ENCODE results near the gene NOD2. TPM values are rescaled to one million over a fixed set of nuclear protein-coding genes. Genes with fewer than 3 reads are reported as not detected.

NOD2 gene
- polyA plus RNA-seq, 4 donors: 0.34 to 0.54 (median 0.46) TPM

- DNase-seq (ENCODE audit: low read depth in 4 of 4, low spot score in 3 of 4): no peak
Measured at GRCh38 chr16:50668368-50669008, 24.9 kb upstream of the NOD2 start.

GRCh38 chr16:50669741-50670140 is 23.7 kb upstream of the NOD2 start:
- no peak for DNase-seq (ENCODE audit: low read depth in 4 of 4, low spot score in 3 of 4)

- DNase-seq (ENCODE audit: low read depth in 4 of 4, low spot score in 3 of 4): no peak
Measured at GRCh38 chr16:50670476-50670875, 22.9 kb upstream of the NOD2 start.

- DNase-seq (ENCODE audit: low read depth in 4 of 4, low spot score in 3 of 4): no peak
Measured at GRCh38 chr16:50671644-50672260, 21.7 kb upstream of the NOD2 start.

- no peak for DNase-seq (ENCODE audit: low read depth in 4 of 4, low spot score in 3 of 4)
Measured at GRCh38 chr16:50673496-50674275, 19.7 kb upstream of the NOD2 start.

- no peak for DNase-seq (ENCODE audit: low read depth in 4 of 4, low spot score in 3 of 4)
Measured at GRCh38 chr16:50674831-50675230, 18.6 kb upstream of the NOD2 start.

GRCh38 chr16:50675686-50676610 is 17.5 kb upstream of the NOD2 start:
- no peak for DNase-seq (ENCODE audit: low read depth in 4 of 4, low spot score in 3 of 4)

GRCh38 chr16:50676684-50677225 is 16.7 kb upstream of the NOD2 start:
- no peak for DNase-seq (ENCODE audit: low read depth in 4 of 4, low spot score in 3 of 4)

GRCh38 chr16:50677351-50677750 is 16.1 kb upstream of the NOD2 start:
- no peak for DNase-seq (ENCODE audit: low read depth in 4 of 4, low spot score in 3 of 4)

- DNase-seq (ENCODE audit: low read depth in 4 of 4, low spot score in 3 of 4): no peak
Measured at GRCh38 chr16:50678531-50678930, 14.9 kb upstream of the NOD2 start.

- DNase-seq (ENCODE audit: low read depth in 4 of 4, low spot score in 3 of 4): no peak
Measured at GRCh38 chr16:50679266-50679665, 14.1 kb upstream of the NOD2 start.

- no peak for DNase-seq (ENCODE audit: low read depth in 4 of 4, low spot score in 3 of 4)
Measured at GRCh38 chr16:50679676-50680555, 13.5 kb upstream of the NOD2 start.

- no peak for DNase-seq (ENCODE audit: low read depth in 4 of 4, low spot score in 3 of 4)
Measured at GRCh38 chr16:50680556-50680893, 12.9 kb upstream of the NOD2 start.

- no peak for DNase-seq (ENCODE audit: low read depth in 4 of 4, low spot score in 3 of 4)
Measured at GRCh38 chr16:50681021-50681885, 12.2 kb upstream of the NOD2 start, which contains the start of gene SNX20. Gene SNX20 (minus strand): TSS chr16:50681312. CDS start chr16:50677526, 3,786 bp downstream.

- DNase-seq (ENCODE audit: low read depth in 4 of 4, low spot score in 3 of 4): no peak
Measured at GRCh38 chr16:50683689-50684374, 9.6 kb upstream of the NOD2 start.

GRCh38 chr16:50684823-50685461 is 8.5 kb upstream of the NOD2 start:
- no peak for DNase-seq (ENCODE audit: low read depth in 4 of 4, low spot score in 3 of 4)

GRCh38 chr16:50685462-50686063 is 7.8 kb upstream of the NOD2 start:
- DNase-seq (ENCODE audit: low read depth in 4 of 4, low spot score in 3 of 4): no peak

Measured in left renal pelvis (tissue), 4 donors.